Esophagus muscularis mucosa (tissue), 4 donors: ENCODE data around the gene RPRD2.

Source experiments
- EP300 ChIP-seq: sonication (generic); formaldehyde crosslinking; IDR thresholded peaks from one replicate; pipeline ENCODE4 v1.6.1; 2017; ENCODE audit warnings: antibody characterized with exemption
- POLR2A ChIP-seq: fragments of 450-650 bp; IDR thresholded peaks from one replicate; pipeline ENCODE4 v1.6.1; 2017; ENCODE audit warnings: antibody characterized with exemption, moderate library complexity, mild to moderate bottlenecking, low read depth
- POLR2AphosphoS5 ChIP-seq, 2 donors: sonication (generic); formaldehyde crosslinking; IDR thresholded peaks; one replicate each; pipeline ENCODE4 v1.6.1; 2017; ENCODE audit warnings: antibody characterized with exemption in 2 of 2
- TF ChIP-seq, protein P1 (sequence below), 3 experiments: fragments of 200-600 bp in 2 of 3; fragments of 450-650 bp in 1 of 3; sonication (generic) in 2 of 3; IDR thresholded peaks; one replicate each; pipeline ENCODE4 v1.5.1; 2017 to 2019; ENCODE audit warnings: antibody characterized with exemption in 3 of 3, mild to moderate bottlenecking in 2 of 3, moderate library complexity in 1 of 3

- TF ChIP-seq, protein P1, sequence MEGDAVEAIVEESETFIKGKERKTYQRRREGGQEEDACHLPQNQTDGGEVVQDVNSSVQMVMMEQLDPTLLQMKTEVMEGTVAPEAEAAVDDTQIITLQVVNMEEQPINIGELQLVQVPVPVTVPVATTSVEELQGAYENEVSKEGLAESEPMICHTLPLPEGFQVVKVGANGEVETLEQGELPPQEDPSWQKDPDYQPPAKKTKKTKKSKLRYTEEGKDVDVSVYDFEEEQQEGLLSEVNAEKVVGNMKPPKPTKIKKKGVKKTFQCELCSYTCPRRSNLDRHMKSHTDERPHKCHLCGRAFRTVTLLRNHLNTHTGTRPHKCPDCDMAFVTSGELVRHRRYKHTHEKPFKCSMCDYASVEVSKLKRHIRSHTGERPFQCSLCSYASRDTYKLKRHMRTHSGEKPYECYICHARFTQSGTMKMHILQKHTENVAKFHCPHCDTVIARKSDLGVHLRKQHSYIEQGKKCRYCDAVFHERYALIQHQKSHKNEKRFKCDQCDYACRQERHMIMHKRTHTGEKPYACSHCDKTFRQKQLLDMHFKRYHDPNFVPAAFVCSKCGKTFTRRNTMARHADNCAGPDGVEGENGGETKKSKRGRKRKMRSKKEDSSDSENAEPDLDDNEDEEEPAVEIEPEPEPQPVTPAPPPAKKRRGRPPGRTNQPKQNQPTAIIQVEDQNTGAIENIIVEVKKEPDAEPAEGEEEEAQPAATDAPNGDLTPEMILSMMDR (IDR thresholded peaks at IDR 0.05) = no peak
- no peak for TF ChIP-seq EP300
- no peak for TF ChIP-seq POLR2A
- TF ChIP-seq POLR2AphosphoS5 (IDR thresholded peaks at IDR 0.05) = no peak
Observed at GRCh38 chr1:150365941-150366340, 2.0 kb downstream of the RPRD2 start.
